Measurements from ENCODE around the gene HIPK4.

Gene HIPK4

GRCh38 chr19:40337107-40337506 lies 52.9 kb downstream of the HIPK4 start:
- TF ChIP-seq CTCF (IDR thresholded peaks at IDR 0.05), result no peak

- no peak for TF ChIP-seq CTCF (IDR thresholded peaks at IDR 0.05)
Observed at GRCh38 chr19:40336601-40336900, 53.4 kb downstream of the HIPK4 start.

- no peak for TF ChIP-seq CTCF (IDR thresholded peaks at IDR 0.05)
Observed at GRCh38 chr19:40335855-40336600, 54.0 kb downstream of the HIPK4 start.

- TF ChIP-seq CTCF (IDR thresholded peaks at IDR 0.05), result no peak
Observed at GRCh38 chr19:40335101-40335500, 54.9 kb downstream of the HIPK4 start.

GRCh38 chr19:40332669-40333068 lies 57.3 kb downstream of the HIPK4 start:
- no peak for TF ChIP-seq CTCF (IDR thresholded peaks at IDR 0.05)

GRCh38 chr19:40331052-40331451 lies 58.9 kb downstream of the HIPK4 start:
- no peak for TF ChIP-seq CTCF (IDR thresholded peaks at IDR 0.05)
